Measurements from ENCODE around the gene SET. TPM values are rescaled to one million over a fixed set of nuclear protein-coding genes. Genes with fewer than 3 reads are reported as not detected.

Gene SET
- total and polyA plus RNA-seq, 2 of the 13 experiments (the other 11 are each of a cell fraction or from before 2014, with no cell fraction given) = 94.2 to 611 TPM

DNA sequence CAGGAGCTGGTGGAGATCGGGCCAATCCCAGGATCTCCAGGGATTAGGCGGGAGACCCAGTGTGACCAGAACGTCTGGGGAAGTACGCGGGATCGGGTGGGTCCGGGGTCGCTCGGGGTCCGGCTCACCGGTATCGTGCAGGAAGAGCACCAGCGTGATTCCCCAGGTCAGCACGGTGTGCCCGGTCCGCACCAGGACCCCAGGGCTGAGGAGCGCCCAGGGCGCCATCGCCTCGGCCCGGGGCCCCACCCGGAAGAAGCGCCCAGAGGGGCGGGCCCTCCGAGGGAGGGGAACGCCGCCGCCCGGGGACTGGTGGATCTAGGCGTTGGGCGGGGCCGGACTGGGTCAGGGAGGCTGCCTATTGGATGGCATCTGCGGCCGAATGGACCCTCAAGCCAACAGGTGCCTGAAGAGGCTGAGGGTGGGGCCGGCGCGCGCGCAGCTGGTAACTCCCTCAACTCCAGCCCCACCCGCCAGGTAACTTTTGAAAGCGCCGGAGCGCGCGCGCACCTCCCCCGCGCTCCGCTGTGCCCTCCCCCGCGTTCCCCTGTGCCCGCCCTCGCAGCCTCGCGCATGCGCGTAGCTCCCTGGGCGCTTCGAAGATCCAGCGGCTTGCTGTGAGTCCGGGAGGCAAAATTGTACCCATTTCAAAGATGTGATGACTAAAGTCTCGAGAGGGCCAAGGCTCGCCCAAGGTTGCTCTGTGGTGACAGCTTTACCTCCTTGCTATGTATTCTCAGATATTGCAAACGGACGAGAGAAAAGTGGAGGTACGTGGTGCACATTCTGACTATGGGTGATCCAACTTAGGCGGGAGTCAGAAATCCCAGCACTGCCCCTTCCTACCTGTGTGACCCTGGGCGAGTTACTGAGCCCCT lies 35.1 kb downstream of the SET start, which contains the start of gene ZDHHC12 (continued):
- no peak for TF ChIP-seq ZNF878 (CRISPR knock-in tag; IDR thresholded peaks at IDR 0.05)
- no peak for TF ChIP-seq ZNF530 (CRISPR knock-in tag; IDR thresholded peaks at IDR 0.05; ENCODE audit: low read depth)
- no peak for TF ChIP-seq GTF2F1 (IDR thresholded peaks at IDR 0.05; ENCODE audit: low read length)
- no peak; the same call in 1 of the 2 replicates for TF ChIP-seq FOSL2 (CRISPR knock-in tag; IDR thresholded peaks at IDR 0.05)
- TF ChIP-seq, protein P1, sequence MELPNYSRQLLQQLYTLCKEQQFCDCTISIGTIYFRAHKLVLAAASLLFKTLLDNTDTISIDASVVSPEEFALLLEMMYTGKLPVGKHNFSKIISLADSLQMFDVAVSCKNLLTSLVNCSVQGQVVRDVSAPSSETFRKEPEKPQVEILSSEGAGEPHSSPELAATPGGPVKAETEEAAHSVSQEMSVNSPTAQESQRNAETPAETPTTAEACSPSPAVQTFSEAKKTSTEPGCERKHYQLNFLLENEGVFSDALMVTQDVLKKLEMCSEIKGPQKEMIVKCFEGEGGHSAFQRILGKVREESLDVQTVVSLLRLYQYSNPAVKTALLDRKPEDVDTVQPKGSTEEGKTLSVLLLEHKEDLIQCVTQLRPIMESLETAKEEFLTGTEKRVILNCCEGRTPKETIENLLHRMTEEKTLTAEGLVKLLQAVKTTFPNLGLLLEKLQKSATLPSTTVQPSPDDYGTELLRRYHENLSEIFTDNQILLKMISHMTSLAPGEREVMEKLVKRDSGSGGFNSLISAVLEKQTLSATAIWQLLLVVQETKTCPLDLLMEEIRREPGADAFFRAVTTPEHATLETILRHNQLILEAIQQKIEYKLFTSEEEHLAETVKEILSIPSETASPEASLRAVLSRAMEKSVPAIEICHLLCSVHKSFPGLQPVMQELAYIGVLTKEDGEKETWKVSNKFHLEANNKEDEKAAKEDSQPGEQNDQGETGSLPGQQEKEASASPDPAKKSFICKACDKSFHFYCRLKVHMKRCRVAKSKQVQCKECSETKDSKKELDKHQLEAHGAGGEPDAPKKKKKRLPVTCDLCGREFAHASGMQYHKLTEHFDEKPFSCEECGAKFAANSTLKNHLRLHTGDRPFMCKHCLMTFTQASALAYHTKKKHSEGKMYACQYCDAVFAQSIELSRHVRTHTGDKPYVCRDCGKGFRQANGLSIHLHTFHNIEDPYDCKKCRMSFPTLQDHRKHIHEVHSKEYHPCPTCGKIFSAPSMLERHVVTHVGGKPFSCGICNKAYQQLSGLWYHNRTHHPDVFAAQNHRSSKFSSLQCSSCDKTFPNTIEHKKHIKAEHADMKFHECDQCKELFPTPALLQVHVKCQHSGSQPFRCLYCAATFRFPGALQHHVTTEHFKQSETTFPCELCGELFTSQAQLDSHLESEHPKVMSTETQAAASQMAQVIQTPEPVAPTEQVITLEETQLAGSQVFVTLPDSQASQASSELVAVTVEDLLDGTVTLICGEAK (IDR thresholded peaks at IDR 0.05) = no peak
- TF ChIP-seq, protein P1 (CRISPR knock-in tag; IDR thresholded peaks at IDR 0.05) = no peak
- TF ChIP-seq GPN1 (CRISPR knock-in tag; IDR thresholded peaks at IDR 0.05; ENCODE audit: borderline replicate concordance) = no peak
- TF ChIP-seq, protein P2, sequence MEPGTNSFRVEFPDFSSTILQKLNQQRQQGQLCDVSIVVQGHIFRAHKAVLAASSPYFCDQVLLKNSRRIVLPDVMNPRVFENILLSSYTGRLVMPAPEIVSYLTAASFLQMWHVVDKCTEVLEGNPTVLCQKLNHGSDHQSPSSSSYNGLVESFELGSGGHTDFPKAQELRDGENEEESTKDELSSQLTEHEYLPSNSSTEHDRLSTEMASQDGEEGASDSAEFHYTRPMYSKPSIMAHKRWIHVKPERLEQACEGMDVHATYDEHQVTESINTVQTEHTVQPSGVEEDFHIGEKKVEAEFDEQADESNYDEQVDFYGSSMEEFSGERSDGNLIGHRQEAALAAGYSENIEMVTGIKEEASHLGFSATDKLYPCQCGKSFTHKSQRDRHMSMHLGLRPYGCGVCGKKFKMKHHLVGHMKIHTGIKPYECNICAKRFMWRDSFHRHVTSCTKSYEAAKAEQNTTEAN (CRISPR knock-in tag; conservative IDR thresholded peaks at IDR 0.05) = no peak
- no peak for TF ChIP-seq ZNF225 (CRISPR knock-in tag; IDR thresholded peaks at IDR 0.05)
- TF ChIP-seq ZNF607 (CRISPR knock-in tag; IDR thresholded peaks at IDR 0.05; ENCODE audit: borderline replicate concordance) = no peak; the same call in 1 of the 2 replicates
- TF ChIP-seq ARNTL (CRISPR knock-in tag; IDR thresholded peaks at IDR 0.05) = no peak
- no peak for TF ChIP-seq ZNF83 (CRISPR knock-in tag; IDR thresholded peaks at IDR 0.05; ENCODE audit: borderline replicate concordance)
- 0 out of 2 replicates have a peak, but pooled peaks have one; percentile 18 for TF ChIP-seq TMF1 (CRISPR knock-in tag; IDR thresholded peaks at IDR 0.05; ENCODE audit: low read depth)
- TF ChIP-seq PRMT3 (CRISPR knock-in tag; IDR thresholded peaks at IDR 0.05; ENCODE audit: borderline replicate concordance, low read depth) = no peak
- no peak for TF ChIP-seq RELA (CRISPR knock-in tag; IDR thresholded peaks at IDR 0.05)
- peak; percentile 13; the same call in 1 of the 2 replicates for TF ChIP-seq HDAC1 (CRISPR knock-in tag; IDR thresholded peaks at IDR 0.05)
- TF ChIP-seq, protein P3, sequence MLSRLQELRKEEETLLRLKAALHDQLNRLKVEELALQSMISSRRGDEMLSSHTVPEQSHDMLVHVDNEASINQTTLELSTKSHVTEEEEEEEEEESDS (CRISPR knock-in tag; IDR thresholded peaks at IDR 0.05; ENCODE audit: borderline replicate concordance) = no peak
- TF ChIP-seq ZBTB7A (CRISPR knock-in tag; IDR thresholded peaks at IDR 0.05) = no peak
- TF ChIP-seq MTF2 (CRISPR knock-in tag; IDR thresholded peaks at IDR 0.05; ENCODE audit: borderline replicate concordance) = no peak
